ENCODE data around the gene F13A1.
A peak's percentile ranks its signal among the peaks of the same experiment; 100 is the strongest.

F13A1 gene

DNA sequence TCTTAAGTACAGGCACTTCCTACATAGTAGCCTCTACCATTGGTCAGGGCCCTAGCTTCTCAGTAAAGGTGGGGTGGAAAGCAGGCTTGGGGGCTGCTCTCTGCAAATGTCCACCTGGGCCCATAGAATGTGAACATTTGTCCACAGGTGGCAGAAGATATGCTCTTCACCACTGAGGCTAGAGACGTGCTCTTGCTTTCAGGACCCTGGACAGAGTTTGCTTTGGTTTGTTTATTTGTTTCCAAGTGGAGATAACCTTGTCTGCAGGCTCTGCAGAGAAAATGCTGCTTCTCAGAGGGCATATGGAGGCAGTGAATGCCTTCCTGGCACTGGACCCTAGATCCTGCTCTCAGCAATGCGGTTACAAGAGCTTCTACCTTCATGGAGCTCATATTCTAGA, 129.0 kb downstream of the F13A1 start:
- no peak for DNase-seq

DNA sequence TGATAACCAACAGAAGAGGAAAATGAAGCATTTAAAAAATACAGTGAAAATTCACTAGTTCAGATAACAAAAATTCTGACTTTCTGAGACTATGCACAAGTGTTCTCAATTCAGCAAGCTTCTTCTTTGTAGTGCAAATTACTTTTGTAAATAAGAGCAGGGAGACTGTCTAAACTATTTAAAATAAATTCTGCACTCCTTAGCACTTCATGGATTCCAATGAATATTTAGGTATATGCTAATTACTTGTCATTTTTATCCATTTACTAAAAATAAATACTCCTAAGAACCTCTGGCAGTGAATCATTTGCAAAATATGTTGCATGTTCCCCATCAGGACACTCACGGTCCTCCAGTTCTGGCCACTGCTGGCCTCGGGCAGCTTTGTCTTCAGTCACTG, 139.8 kb downstream of the F13A1 start:
- no peak for DNase-seq

DNA sequence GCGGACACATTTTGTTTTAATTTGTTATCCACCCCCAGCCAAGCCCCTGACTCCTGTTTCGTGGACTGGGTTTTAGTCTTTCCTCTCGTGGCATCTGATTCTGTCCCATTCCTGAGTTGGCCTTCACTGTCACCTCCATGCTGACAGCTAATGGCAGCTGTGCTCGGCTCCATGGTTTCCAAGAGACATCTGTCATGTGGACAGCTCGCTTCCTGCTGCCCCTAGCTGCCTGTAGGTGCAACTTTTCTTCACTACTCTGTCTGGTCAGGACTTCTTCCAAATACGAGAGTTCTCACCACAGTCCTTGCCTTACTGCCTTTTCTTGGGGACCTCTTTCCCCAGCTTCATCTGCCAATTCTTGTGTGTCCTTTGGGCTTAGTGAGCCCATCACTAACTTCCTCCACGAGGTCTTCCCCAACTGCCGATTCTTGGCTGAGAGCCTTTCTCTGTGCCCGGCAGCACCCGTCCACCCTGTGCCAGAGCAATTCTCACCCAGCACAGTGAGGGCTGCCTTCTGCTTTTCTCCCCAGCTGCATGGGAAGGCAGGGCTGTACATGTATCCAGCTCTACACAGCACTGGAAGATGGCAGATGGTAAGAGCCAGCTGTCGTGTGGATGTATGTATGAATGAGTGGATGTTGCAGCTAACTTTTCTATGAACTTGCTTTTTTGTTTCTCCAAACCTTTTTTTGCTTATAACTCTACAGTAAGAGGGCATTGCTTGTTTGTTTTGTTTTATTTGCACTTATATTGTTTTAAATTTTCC, 140.4 kb downstream of the F13A1 start:
- no peak for DNase-seq

DNA sequence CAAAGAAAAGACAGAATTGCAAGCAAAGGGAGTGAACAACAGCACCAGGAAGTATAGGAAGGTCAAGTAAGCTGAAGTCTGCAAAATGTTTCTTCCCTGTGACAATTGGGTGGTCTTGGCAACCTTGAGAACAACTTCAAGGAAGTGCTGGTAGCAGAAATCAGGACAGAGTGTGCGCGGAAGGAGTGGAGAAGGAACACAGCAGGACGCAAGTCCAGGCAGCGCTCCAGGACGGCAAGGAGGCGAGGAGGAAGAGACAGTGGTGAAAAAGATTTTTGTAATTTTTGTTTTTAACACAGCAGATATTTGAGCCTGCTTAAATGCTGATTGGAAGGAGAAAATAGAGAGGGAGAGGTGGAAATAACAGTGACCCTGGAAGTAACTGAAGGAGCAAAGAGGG, 141.7 kb downstream of the F13A1 start:
- DNase-seq = no peak

DNA sequence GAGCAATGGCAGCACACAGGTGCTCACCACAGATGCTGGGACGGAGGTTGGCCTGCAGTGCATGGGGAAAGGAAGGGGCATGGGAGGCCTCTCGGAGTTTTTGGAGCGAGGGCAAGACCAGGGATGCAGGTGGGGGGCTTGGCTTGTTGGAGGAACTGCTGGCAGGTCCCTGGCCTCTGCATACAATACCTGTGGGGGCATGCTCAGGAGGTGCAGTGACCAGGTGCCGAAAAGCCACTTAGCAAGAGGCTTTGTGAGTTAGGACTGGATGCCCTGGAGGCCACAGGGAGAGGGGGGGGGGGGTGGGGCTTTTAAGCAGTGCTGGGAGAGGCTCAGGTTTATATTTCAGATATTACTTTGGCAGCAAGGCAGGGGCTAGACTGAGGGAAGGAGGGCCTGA, 142.7 kb downstream of the F13A1 start:
- DNase-seq = no peak

DNA sequence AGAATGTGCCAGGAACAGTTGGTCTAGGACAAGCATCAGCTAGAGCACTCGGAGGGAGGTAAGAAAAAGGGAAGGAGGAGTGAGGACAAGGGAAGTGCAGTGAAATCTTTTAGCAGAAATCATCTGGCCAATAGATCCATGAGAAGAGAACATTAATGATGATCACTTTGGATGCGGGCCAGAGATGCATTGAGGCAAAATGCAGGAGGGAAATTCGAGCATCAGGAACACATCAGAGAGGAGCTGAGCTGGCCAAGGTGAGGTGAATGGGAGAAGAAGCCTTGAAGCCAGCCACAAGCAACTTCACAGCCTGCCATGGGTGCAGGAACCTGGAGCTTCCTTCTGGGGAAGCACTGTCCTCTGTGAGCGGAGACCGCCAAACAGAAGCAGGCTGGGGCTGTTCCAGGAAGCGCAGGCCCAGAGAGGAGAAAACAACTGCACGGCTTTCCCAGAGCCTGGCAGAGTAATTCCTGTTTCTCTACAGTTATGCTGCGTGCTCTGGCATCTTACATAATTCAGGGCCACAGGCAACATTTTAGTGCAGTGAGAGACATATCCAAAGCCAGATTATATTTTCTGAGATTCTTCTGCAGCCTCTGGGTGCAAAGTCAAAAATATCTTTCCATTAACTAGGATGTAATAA, 143.8 kb downstream of the F13A1 start:
- no peak for DNase-seq

DNA sequence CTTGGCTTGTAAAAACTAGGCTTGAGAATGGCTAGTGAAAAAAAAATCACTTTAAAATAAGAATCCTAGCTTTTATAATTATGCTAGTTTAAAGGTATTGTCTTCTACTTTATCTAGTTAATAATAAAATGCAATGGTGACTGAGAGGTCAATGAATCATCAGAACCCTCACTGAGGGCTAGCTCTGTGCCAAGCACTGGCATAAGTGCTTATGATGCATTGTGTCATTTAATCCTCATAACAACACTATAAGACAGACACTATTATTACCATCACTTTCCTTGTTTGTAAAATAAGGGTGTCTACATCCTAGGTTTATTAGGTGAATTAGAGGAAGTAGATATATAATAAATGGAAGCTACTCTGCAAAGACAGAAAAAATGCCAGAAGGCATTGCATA, 144.3 kb downstream of the F13A1 start:
- DNase-seq = no peak

DNA sequence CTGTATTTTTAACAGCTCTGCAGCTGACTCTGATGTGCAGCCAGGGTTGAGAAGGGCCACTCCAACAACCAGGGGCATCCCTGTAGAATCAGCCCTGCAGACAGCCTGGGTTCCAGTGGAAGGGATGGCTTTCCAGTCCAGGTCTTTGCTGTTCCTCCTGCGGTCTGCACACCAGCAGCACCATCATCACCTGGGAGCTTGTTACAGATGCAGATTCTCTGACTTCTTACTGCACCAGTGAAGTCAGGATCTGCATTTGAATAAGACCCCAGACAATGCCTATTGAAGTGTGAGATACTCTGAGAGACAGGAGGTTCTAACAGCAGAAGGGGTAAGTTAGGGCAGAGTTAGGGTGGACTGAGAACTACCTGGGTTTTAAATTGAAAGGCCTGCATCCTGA, 151.3 kb downstream of the F13A1 start:
- no peak for DNase-seq

DNA sequence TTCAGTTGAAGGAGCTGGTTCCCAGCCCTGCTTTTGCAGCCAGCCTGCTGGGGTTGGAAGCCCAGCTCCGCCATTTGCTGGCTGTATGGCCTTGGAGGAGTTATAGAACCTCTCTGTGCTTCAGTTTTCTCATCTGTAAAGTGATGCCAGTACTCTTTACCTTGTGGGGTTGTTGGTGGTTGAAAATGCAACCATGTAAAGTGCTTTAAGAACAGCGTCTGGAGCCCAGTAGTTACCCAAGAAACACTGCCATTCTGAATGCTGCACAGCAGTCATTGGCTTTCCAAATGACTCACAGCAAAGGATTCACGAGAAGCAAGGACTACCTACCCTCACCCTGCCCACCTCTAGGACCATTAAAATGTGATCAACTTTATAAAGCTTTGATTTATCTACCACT, 154.4 kb downstream of the F13A1 start:
- DNase-seq = no peak

DNA sequence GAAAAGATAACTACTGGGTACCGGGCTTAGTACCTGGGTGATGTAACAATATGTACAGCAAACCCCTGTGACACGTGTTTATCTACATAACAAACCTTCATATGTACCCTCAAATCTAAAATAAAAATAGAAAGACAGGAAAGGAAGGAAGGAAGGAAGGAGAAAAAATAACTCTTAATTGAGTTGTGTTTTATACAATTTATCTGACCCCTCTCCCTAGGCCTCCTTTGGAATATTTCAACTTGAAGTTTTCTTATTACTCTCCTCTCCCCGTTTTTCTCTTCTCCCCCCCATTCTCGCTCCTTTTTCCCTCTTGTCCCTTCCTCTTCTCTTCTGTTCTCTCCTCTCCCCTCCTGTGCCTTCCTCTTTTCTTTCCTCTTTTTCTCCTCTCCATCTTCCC, 156.1 kb downstream of the F13A1 start:
- no peak for DNase-seq

DNA sequence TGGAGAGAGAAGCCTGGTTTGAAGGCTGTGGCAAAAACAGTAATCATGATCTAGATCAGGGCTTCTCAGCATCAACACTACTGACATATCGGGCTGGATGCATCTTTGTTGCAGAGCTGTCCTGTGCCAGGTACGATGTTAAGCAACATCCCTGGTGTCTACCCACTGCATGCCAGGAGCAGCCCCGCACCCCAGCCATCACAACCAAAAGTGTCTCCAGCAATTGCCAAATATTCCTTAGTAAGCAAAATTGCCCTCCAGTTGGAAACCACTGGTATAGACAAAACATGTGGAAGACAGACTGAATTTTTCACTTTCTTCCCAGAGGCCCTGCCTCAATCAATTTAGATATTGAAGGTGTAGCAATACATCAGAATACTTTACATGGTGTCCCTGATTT, 166.1 kb downstream of the F13A1 start:
- DNase-seq = no peak

DNA sequence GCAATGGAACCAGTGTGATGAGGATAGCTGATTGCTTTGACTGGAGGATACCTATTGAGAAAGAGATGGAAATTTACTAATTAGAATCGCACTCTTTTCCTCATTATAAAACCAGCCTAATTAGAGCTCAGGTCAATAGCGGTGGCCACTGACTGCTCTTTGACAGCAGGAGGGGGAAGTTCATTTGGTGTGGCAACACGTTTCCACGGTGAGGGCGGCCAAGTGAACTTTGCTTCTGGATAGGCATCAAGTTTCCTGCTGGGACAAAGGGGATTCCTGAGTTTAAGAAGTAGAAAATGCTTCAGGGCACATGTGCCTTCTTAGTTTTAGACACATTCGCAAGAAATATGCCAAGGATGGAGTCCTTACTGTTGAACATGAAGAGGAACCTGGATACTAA, 168.4 kb downstream of the F13A1 start:
- no peak for DNase-seq

DNA sequence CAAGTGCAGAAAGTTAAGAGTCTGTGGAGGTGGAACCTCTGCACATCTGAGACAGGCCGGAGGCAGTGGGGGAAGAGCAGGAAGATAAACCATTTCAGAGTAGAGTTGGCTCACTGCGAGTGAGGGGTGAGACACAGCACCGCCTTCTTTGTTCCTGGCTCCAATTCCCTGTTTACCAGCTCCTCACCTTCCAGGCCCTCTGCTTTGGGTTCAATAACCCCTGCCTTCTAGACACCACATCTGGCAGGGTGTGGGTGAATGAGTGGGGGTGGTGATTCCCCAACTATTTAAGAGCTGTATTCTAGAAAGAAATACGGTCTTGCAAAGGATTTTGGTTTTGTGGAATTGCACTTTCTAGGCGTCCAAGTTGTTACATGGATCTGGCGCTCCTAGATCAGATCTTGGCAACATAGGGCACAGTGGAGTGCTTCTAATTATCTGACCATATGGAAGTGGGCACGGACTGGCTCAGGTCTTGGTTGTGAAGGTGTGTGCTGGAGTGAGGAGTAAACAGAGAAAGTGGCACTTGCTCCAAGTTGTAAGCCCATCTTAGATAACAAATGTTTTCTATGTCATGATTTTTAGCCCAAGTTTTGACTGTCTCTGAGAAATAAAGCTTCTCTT, 172.2 kb downstream of the F13A1 start:
- DNase-seq = no peak

DNA sequence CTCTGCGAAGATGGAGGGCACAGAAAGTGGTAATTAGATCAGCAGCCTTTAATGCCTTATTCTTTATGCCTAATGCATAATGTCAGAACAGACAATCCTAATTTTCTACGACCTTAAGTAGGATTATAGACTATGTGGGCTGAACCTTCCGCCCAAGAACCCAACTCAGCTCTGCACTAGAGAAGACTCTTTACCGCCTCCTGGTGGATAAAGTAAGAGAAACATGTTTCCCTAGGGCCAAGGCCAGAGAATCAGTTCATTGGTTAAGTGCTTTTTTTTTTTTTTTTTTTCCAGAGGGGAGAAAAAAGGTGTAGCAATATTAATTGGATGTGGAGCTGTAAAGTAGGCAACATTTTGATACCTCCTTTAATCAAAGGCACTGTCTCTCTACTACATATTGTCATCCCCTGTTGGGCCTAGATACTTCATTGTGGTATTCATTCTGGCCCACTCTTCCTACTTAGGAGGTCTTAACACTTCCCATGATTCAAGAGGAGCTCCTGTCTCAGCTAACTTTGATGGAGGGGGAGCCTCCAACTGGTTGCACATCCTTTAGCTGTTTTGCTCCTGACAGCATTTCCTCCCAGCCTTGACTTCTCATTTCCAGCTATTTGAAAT, 188.9 kb downstream of the F13A1 start:
- DNase-seq = peak; percentile 53

DNA sequence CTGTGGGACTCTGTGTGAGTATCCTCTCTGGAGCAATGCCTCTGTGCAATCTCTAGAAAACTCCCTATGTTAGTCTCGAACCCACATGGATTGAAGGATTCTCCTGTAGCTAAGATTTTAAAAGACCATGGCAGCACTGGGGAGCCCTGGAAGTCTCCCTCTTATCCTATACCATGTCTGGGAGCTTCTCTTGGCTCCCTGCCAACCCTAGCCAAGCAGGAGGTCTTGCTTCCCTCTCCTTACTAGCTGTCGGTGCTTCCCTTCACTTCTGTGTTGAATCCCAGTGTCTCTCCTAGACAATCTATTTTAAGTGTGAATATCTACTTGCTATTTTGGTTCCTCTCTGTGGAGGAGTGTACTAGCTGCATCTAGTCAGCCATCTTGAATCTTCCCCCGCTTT, 195.0 kb downstream of the F13A1 start:
- no peak for DNase-seq

DNA sequence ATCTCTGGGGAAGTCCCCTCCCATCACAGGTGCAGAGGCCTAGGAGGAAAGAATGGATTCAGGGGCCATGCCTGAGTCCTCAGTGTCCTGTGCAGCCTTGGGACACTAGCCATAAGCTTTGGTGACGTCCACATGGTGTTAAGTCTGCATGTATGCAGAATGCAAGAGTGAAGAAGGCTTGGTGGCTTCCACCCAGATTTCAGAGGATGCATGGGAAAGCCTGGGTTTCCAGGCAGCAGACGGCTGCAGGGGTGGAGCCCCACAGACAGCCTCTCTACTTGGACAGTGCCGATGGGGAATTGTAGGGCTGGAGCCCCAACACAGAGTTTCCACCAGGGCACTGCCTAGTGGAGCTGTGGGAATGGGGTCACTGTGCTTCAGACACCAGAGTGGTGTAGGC, 196.7 kb downstream of the F13A1 start:
- no peak for DNase-seq

DNA sequence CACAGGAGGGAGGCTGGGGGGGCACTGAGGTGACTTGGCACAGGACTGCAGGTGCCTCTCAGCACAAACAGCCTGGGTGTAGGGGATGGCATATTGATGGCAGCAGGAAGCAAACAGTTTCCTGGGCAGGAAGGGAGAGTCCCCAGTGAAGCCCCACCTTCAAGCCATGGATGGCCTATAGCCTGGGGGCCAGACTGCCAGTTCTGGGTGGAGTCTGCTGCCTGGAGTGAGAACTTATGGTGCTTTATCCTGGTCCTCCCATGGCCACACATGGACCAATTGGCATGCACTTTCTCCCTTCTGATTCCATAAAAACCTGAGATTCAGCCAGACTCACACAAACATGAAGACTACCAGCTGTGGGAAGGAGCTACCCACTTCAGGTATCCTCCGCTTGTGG, 198.5 kb downstream of the F13A1 start:
- DNase-seq = no peak

DNA sequence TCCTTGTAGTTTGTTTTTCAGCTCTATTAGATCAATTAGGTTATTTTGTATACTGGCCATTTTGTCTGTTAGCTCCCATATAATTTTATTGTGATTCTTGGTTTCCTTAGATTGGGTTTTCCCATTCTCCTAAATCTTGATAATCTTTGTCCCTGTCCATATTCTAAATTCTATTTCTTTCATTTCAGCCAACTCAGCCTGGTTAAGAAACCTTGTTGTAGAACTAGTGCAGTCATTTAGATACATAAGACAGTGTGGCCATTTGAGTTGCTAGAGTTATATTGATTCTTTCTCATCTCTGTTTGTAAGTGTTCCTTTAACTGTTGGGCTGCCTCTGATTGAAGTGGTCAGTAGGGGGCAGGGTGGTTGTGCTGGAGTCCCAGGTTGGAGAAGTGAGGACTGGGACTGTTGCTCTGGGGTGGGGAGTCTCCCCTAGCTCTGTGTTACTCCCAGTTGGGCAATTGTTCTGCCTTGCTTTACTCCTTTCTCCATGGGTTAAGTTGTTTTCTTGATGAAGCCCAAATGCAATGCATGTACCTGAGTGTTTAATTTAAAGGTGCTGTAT, 214.9 kb downstream of the F13A1 start:
- peak; percentile 19 for DNase-seq

All from inflammatory macrophage treated with lipopolysaccharide for 4 hours (primary cell).